Gastrocnemius medialis (tissue), 4 donors: ENCODE results near the gene ADRA2B. TPM values are rescaled to one million over a fixed set of nuclear protein-coding genes. Genes with fewer than 3 reads are reported as not detected.
"Not testable (repeated sequence)": the region's sequence is repeated elsewhere in the genome, so short reads cannot be mapped to it uniquely, and the experiment has no call there.

Source experiments
- ATAC-seq, 2 donors: fragments of 150-250 bp; one replicate each; pipeline ENCODE4 v1.9.1; 2016
- DNase-seq, 2 donors: peaks; one replicate each; pipeline ENCODE4 v3.0.0-alpha.2; 2019
- H3K27ac ChIP-seq, 4 donors: fragments of 200-600 bp; sonication (generic); 1 replicate in 1 of 4; 2 replicates in 3 of 4; pipeline ENCODE4 v1.5.1; 2016 to 2018; ENCODE audit warnings: mild to moderate bottlenecking in 2 of 4, moderate library complexity in 1 of 4
- H3K27me3 ChIP-seq, 3 donors: fragments of 200-600 bp; sonication (generic) in 2 of 3; 1 replicate in 1 of 3; 2 replicates in 2 of 3; pipeline versions ENCODE4 v1.5.1 to v1.6.0; 2016 to 2019; ENCODE audit warnings: mild to moderate bottlenecking in 1 of 3, moderate library complexity in 1 of 3
- H3K36me3 ChIP-seq, 2 donors: fragments of 200-600 bp; sonication (generic) in 1 of 2; one replicate each; pipeline ENCODE4 v1.5.1; 2017 to 2018
- H3K4me1 ChIP-seq, 2 donors: fragments of 200-600 bp; sonication (generic) in 1 of 2; one replicate each; pipeline ENCODE4 v1.5.1; 2016 to 2017; ENCODE audit warnings: mild to moderate bottlenecking in 2 of 2
- H3K4me3 ChIP-seq, 4 donors: fragments of 200-600 bp; sonication (generic) in 3 of 4; 1 replicate in 1 of 4; 2 replicates in 3 of 4; pipeline ENCODE4 v1.5.1; 2016 to 2019; ENCODE audit warnings: mild to moderate bottlenecking in 2 of 4
- H3K9me3 ChIP-seq, 3 donors: fragments of 200-600 bp; sonication (generic) in 2 of 3; 1 replicate in 1 of 3; 2 replicates in 2 of 3; pipeline ENCODE4 v1.5.1; 2016 to 2019
- POLR2A ChIP-seq, 2 donors: fragments of 450-650 bp; IDR thresholded peaks; one replicate each; pipeline ENCODE4 v1.6.1; 2017; ENCODE audit warnings: antibody characterized with exemption in 2 of 2, mild to moderate bottlenecking in 2 of 2, moderate library complexity in 2 of 2
- in situ Hi-C, 4 donors: fragments of 200-750 bp; cut with MboI; loops; one replicate each; pipeline versions ENCODE4 v1.15.0 to v1.8.0; 2017; ENCODE audit warnings: low sequenced_read_pairs in 4 of 4
- intact Hi-C: fragments of 100-400 bp; cut with DNase I; formaldehyde crosslinking; loops from one replicate; pipeline ENCODE4 v1.15.1; 2023; ENCODE audit warnings: low total_unique reads
- total RNA-seq, 4 donors: library from RNA; depleted of rRNA; stranded (reverse); fragments of >200 nt; gene quantifications; one replicate each; pipeline versions ENCODE4 v1.1.0 to v1.2.3, GENCODE V29; 2016
- TF ChIP-seq, protein P1 (sequence below), 5 experiments: fragments of 450-650 bp in 3 of 5; fragments of 200-600 bp in 2 of 5; sonication (generic) in 2 of 5; IDR thresholded peaks in 4 of 5; conservative IDR thresholded peaks in 1 of 5; 1 replicate in 4 of 5; 2 replicates in 1 of 5; pipeline ENCODE4 v1.5.1; 2016 to 2019; ENCODE audit warnings: antibody characterized with exemption in 5 of 5, mild to moderate bottlenecking in 3 of 5, moderate library complexity in 3 of 5

The ADRA2B gene
- total RNA-seq, 4 donors from 2014 or later, result 2.4 to 5.6 (median 3.6) TPM

DNA sequence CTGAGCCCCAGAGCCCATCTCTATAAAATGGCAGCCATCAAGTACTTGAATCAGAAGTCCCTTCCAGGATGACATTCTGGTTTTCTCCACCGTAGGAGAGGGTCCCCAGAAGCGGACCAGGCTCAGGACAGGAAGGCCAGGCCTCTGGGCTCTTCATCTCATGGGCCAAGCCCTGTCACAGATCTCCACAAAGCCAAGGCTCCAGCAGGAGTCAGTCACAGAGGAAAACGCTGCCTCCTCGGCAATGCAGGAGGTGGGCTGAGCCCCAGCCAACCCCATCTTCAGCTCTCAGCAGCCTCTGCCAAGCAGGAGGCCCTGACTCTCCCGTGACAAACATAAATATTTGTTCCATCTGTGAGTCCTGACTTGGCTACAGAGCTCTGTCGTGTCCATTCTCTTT is 42.2 kb downstream of the ADRA2B start:
- TF ChIP-seq POLR2A (IDR thresholded peaks at IDR 0.05), result no peak
- TF ChIP-seq, protein P1, sequence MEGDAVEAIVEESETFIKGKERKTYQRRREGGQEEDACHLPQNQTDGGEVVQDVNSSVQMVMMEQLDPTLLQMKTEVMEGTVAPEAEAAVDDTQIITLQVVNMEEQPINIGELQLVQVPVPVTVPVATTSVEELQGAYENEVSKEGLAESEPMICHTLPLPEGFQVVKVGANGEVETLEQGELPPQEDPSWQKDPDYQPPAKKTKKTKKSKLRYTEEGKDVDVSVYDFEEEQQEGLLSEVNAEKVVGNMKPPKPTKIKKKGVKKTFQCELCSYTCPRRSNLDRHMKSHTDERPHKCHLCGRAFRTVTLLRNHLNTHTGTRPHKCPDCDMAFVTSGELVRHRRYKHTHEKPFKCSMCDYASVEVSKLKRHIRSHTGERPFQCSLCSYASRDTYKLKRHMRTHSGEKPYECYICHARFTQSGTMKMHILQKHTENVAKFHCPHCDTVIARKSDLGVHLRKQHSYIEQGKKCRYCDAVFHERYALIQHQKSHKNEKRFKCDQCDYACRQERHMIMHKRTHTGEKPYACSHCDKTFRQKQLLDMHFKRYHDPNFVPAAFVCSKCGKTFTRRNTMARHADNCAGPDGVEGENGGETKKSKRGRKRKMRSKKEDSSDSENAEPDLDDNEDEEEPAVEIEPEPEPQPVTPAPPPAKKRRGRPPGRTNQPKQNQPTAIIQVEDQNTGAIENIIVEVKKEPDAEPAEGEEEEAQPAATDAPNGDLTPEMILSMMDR (IDR thresholded peaks at IDR 0.05 in 4 of 5, conservative IDR thresholded peaks at IDR 0.05 in 1 of 5), result no peak
- intact Hi-C loops (no loop called here), in situ Hi-C loops (loop anchor here in 1 of 4 donors (25.0 kb wide), 1 partner anchor 1613 kb away; no protein-coding TSS in a partner anchor)

DNA sequence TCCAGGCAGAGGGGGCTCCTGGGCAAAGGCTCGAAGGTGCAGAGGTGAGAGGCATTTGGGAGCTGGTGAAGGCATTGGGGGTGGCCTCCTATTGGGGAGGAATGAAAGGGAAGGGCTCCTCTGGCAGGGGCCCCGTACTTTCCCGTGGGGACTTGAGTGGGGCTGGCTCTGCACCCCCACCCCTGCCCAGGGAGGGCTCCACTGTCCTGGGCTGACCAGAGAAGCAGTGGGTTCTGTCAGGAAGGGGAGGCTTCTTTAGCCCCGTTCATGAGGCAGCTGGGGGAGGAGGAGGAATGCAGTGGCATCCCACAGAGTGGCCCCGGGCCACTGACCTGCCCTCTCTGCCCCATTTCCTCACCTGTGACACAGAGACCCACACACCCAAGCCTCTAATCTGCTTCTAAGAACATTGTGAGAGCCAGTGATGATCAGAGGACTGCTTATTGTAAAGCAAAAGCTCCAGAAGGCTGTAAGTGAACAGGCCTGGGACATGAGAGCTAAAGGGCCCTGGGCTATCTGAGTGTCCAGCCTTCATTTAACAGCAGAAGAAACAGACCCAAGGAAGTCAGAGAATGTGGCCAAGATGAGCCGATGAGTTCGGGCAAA is 43.1 kb downstream of the ADRA2B start:
- ATAC-seq (no peak), DNase-seq (no peak)
- Histone ChIP-seq H3K4me1 (no peaks in the 10 kb centered on the region), H3K4me3 (no peak overlapping the region), H3K27me3 (no peaks in the 10 kb centered on the region), H3K27ac (no peak overlapping the region), H3K36me3 (no peaks in the 10 kb centered on the region), H3K9me3 (peaks cover 0 to 4% (median 0%) of the 10 kb centered on the region in 3 donors)
- in situ Hi-C loops (loop anchor here in 1 of 4 donors (25.0 kb wide), 1 partner anchor 1614 kb away; no protein-coding TSS in a partner anchor), intact Hi-C loops (no loop called here)
- TF ChIP-seq POLR2A (IDR thresholded peaks at IDR 0.05), result no peak
- TF ChIP-seq, protein P1 (IDR thresholded peaks at IDR 0.05 in 4 of 5, conservative IDR thresholded peaks at IDR 0.05 in 1 of 5), result no peak

More for the DNA sequence above, 42.2 kb downstream of the ADRA2B start:
- no peak overlapping the region for H3K4me3 ChIP-seq
- ATAC-seq, result no peak
- H3K36me3 ChIP-seq, result no peaks in the 10 kb centered on the region
- H3K4me1 ChIP-seq, result no peaks in the 10 kb centered on the region
- no peak for DNase-seq
- H3K27ac ChIP-seq, result no peak overlapping the region
- no peaks in the 10 kb centered on the region for H3K27me3 ChIP-seq
- peaks cover 0 to 4% (median 0%) of the 10 kb centered on the region in 3 donors for H3K9me3 ChIP-seq

DNA sequence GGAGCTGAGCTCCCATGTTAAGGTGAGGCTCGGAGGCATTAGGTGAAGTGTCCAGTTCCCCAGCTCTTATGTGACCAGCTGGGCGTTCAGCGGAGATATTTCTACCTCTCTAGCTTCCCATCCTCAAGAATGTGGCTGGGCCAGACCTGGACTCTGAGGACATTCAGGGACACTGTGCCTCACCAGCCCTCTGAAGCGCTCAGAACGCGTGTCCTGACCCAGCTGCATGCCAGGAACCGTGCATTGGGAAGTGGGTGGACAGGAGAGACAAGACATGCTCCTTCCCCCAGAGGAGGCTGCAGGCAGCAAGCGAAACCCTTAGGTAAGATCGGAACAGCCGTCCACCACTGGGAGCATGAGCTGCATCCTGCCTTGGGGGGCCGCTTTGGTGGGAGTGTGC is 43.6 kb downstream of the ADRA2B start:
- H3K27me3 ChIP-seq, result no peaks in the 10 kb centered on the region
- in situ Hi-C loops, result loop anchor here in 1 of 4 donors (25.0 kb wide), 1 partner anchor 1615 kb away; no protein-coding TSS in a partner anchor
- H3K4me1 ChIP-seq, result no peaks in the 10 kb centered on the region
- H3K9me3 ChIP-seq, result peaks cover 0 to 4% (median 0%) of the 10 kb centered on the region in 3 donors
- no peak overlapping the region for H3K4me3 ChIP-seq
- no peak overlapping the region for H3K27ac ChIP-seq
- no peak for TF ChIP-seq POLR2A (IDR thresholded peaks at IDR 0.05)
- TF ChIP-seq, protein P1 (IDR thresholded peaks at IDR 0.05 in 4 of 5, conservative IDR thresholded peaks at IDR 0.05 in 1 of 5), result no peak
- ATAC-seq (no peak), DNase-seq (no peak)
- H3K36me3 ChIP-seq, result no peaks in the 10 kb centered on the region
- intact Hi-C loops, result no loop called here

DNA sequence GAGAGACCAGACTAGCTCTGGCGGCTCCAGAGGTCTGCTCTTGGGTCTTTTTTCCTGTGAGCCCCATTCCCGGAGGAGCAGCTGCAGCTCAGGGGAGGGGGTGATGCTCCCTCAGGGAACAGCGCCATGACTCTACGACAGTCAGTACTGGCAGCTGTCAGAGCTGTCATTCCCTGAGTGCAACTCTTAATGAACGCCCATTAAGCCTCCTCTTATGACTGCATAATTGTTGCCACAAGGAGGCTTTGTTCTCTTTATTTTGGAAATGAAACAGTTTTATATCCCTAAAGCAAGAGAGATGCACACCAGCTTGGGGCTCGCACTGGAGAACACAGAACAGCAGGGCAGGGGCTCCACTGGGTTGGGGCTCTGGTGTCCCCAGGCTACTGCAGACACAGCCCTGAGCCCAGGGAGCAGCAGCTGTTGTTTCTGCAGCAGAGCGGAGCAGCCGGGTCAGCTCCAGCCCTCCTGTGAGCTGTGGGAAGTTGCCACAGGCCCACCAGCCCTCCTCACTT is 44.3 kb downstream of the ADRA2B start:
- H3K27ac ChIP-seq, H3K27me3 ChIP-seq, H3K4me3 ChIP-seq, intact Hi-C loops, DNase-seq, H3K9me3 ChIP-seq, H3K4me1 ChIP-seq, H3K36me3 ChIP-seq: not testable (repeated sequence)
- in situ Hi-C loops, result loop anchor here in 1 of 4 donors (25.0 kb wide), 1 partner anchor 1615 kb away; no protein-coding TSS in a partner anchor
- peak in 1 of 2 donors; percentile 36 for ATAC-seq

DNA sequence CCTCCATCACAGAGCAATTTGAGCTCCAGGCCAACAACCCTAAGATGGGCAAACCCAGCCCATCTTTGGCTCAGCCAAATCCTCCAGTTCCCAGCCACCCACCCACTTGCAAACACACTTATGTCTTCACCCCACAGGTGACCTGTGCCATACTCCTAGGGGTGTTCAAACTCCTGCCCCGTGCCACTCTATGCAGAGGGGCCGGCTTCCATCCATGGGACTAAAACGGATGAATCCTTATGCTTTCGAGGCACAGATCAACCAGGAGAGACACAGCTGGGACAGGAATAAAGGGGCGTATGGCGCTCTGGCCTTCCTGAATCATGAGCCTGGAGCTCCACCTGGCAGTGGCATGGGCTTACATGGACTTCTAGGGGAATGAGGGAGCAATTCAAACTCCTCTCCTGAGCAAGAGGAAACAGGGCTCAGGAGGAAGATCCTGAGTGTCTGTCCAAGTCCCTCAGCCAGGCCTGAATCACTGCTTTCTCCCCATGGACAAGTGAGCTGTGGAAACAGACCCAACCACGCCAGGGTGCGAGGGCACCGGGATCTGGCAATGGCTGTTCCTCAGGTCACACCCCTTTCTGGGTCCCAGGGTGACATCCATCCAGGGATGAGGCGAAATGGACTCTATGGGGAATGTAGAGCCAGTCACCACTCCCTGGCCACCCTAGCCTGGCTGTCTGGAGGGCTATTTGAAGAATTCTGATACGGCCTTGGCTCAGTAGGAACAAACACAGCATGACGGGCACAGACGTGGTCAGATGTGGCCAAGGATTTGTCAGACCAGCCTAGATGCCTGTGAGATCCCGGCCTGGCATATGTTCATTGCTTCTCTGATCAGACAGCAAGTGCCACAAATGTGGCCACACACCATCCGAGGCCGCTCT is 45.0 kb downstream of the ADRA2B start:
- DNase-seq, H3K36me3 ChIP-seq, H3K27ac ChIP-seq, H3K4me1 ChIP-seq, ATAC-seq, H3K9me3 ChIP-seq, H3K27me3 ChIP-seq, H3K4me3 ChIP-seq, intact Hi-C loops: not testable (repeated sequence)
- in situ Hi-C loops, result loop anchor here in 1 of 4 donors (25.0 kb wide), 1 partner anchor 1616 kb away; no protein-coding TSS in a partner anchor

DNA sequence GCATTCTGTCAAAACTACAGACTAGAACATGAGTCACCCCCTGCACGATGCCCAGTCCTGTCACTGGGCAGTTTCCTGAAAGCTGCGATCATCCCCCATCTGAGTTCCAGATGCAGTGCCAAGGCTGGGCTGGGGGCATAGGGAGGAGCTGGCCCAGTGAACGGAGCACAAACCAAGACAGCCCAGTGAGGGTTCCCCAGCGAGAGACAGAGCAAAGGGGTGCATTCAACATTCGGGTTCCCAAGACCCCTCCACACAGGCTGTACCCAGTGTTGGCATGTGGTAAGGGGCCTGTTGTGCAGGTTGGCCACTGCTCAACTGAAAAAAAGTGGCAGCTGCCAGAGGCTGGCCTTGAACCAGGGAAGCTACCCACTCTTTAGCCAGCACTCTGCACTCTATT is 46.0 kb downstream of the ADRA2B start:
- H3K9me3 ChIP-seq, intact Hi-C loops, H3K4me3 ChIP-seq, H3K36me3 ChIP-seq, H3K4me1 ChIP-seq, DNase-seq, H3K27ac ChIP-seq, ATAC-seq, H3K27me3 ChIP-seq: not testable (repeated sequence)
- in situ Hi-C loops, result loop anchor here in 1 of 4 donors (25.0 kb wide), 1 partner anchor 1617 kb away; no protein-coding TSS in a partner anchor

DNA sequence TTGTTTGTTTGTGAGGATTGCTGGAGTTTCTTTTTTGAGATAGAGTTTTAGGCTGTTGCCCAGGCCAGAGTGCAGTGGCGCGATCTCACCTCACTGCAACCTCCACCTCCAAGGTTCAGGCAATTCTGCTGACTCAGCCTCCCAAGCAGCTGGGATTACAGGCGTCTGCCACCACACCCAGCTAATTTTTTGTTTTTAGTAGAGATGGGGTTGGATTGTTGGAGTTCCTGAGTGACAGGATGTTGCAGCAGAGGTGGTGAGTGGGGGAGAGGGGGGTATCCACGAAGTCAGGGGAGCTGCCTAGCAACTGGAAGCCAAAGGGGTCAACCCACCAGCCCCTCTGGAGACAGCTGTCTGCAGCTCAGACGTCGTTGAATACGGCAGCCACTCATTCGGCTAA is 46.5 kb downstream of the ADRA2B start:
- H3K36me3 ChIP-seq, DNase-seq, H3K27me3 ChIP-seq, intact Hi-C loops, ATAC-seq, H3K4me1 ChIP-seq, H3K4me3 ChIP-seq, H3K27ac ChIP-seq, H3K9me3 ChIP-seq: not testable (repeated sequence)
- in situ Hi-C loops, result loop anchor here in 2 of 4 donors (10.0 to 25.0 kb wide), 2 partner anchors 1605 to 1617 kb away; no protein-coding TSS in a partner anchor
